HG02981 (cell line): ENCODE results near the gene KIF18B.
A peak's percentile ranks its signal among the peaks of the same experiment; 100 is the strongest.

Experiments
- ATAC-seq: cut with Tn5 transposase; IDR thresholded peaks from one replicate; pipeline ENCODE4 v1.9.1; 2021; ENCODE audit warnings: mild to moderate bottlenecking, moderate library complexity; ENCODE audit not compliant: unreplicated experiment

Gene KIF18B

GRCh38 chr17:44947461-44948314 is at the start of gene KIF18B:
TSS of gene KIF18B (minus strand) at chr17:44947773. CDS start at chr17:44936344, 11,429 bp downstream.
- ATAC-seq: peak; percentile 94

- ATAC-seq: no peak
Observed at GRCh38 chr17:44996304-44996703, 48.7 kb upstream of the KIF18B start.

GRCh38 chr17:44995436-44996001 is 47.9 kb upstream of the KIF18B start:
- no peak for ATAC-seq

GRCh38 chr17:44992242-44992939 is 44.8 kb upstream of the KIF18B start:
- no peak for ATAC-seq

- ATAC-seq: no peak
Observed at GRCh38 chr17:44990994-44991393, 43.4 kb upstream of the KIF18B start.

GRCh38 chr17:44989552-44990138 is 42.1 kb upstream of the KIF18B start:
- no peak for ATAC-seq

GRCh38 chr17:44988044-44988942 is 40.7 kb upstream of the KIF18B start:
- ATAC-seq: no peak

- ATAC-seq: no peak
Observed at GRCh38 chr17:44983563-44983962, 36.0 kb upstream of the KIF18B start.

GRCh38 chr17:44982113-44982702 is 34.6 kb upstream of the KIF18B start:
- no peak for ATAC-seq

GRCh38 chr17:44981221-44981968 is 33.8 kb upstream of the KIF18B start:
- ATAC-seq: no peak

GRCh38 chr17:44979426-44979995 is 31.9 kb upstream of the KIF18B start:
- no peak for ATAC-seq

GRCh38 chr17:44978807-44979206 is 31.2 kb upstream of the KIF18B start:
- no peak for ATAC-seq

GRCh38 chr17:44977814-44978550 is 30.4 kb upstream of the KIF18B start:
- no peak for ATAC-seq

GRCh38 chr17:44977065-44977464 is 29.5 kb upstream of the KIF18B start:
- no peak for ATAC-seq

GRCh38 chr17:44976206-44976605 is 28.6 kb upstream of the KIF18B start:
- no peak for ATAC-seq

- ATAC-seq: no peak
Observed at GRCh38 chr17:44972953-44973352, 25.4 kb upstream of the KIF18B start.

- no peak for ATAC-seq
Observed at GRCh38 chr17:44971776-44972483, 24.4 kb upstream of the KIF18B start.
